ENCODE measurements around the gene LILRA1. TPM values are rescaled to one million over a fixed set of nuclear protein-coding genes. Genes with fewer than 3 reads are reported as not detected.
"Not testable (repeated sequence)": the region's sequence is repeated elsewhere in the genome, so short reads cannot be mapped to it uniquely, and the experiment has no call there.

LILRA1 gene
- total and polyA plus RNA-seq, 2 of the 13 experiments (the other 11 are each of a cell fraction or from before 2014, with no cell fraction given): not detected

GRCh38 chr19:54594737-54595136, 1.3 kb downstream of the LILRA1 start:
- H3K4me3 ChIP-seq (replicated peaks in 1 of 3; ENCODE audit: insufficient read depth in 1 of 3, low read depth in 2 of 3, low read length in 3 of 3): no peak overlapping the region
- H3K27ac ChIP-seq (ENCODE audit: extremely low read length, insufficient read depth, low read length): no peak overlapping the region
- POLR2A ChIA-PET: no interaction called here
- H3K79me2 ChIP-seq (ENCODE audit: insufficient read depth, low read length): no peaks in the 10 kb centered on the region
- FAIRE-seq: no peak
- BruUV-seq (replicated peaks): no TSS peak
- in situ Hi-C loops (cut with HindIII; ENCODE audit: extremely low pct_ligation_motif_present, low pct_unique_long_range_greater_than_20kb) (no loop called here), intact Hi-C loops (cut with micrococcal nuclease; ENCODE audit: unreplicated experiment) (no loop called here)
- no peak overlapping the region for H2AFZ ChIP-seq (ENCODE audit: low read length)
- H3K4me1 ChIP-seq (ENCODE audit: insufficient read depth, low read length): no peaks in the 10 kb centered on the region
- H3K4me2 ChIP-seq (ENCODE audit: low read depth, low read length): no peak overlapping the region
- DNase-seq (ENCODE audit: low spot score): no peak
- no peak for ATAC-seq
- no peaks in the 10 kb centered on the region for H4K20me1 ChIP-seq (ENCODE audit: insufficient read depth, low read length)
- H3K36me3 ChIP-seq (replicated peaks in 1 of 2; ENCODE audit: control insufficient read depth in 1 of 2, insufficient read depth in 2 of 2, low read length in 2 of 2): no peaks in the 10 kb centered on the region
- CTCF ChIA-PET (ENCODE audit: low intra/inter-chr PET ratio, low total read pairs): no interaction called here
- no peaks in the 10 kb centered on the region for H3K9me3 ChIP-seq (ENCODE audit: low read length)
- TF ChIP-seq ZNF550 (CRISPR knock-in tag; IDR thresholded peaks at IDR 0.05; ENCODE audit: borderline replicate concordance): no peak
- no peak for TF ChIP-seq GPN1 (CRISPR knock-in tag; IDR thresholded peaks at IDR 0.05; ENCODE audit: borderline replicate concordance)
- no peak for TF ChIP-seq ZNF776 (CRISPR knock-in tag; IDR thresholded peaks at IDR 0.05)
- no peak for TF ChIP-seq TAF15 (IDR thresholded peaks at IDR 0.05; ENCODE audit: low read depth, low read length, poor library complexity, severe bottlenecking)
- TF ChIP-seq FOXM1 (CRISPR knock-in tag; IDR thresholded peaks at IDR 0.05): no peak
- TF ChIP-seq, protein P1, sequence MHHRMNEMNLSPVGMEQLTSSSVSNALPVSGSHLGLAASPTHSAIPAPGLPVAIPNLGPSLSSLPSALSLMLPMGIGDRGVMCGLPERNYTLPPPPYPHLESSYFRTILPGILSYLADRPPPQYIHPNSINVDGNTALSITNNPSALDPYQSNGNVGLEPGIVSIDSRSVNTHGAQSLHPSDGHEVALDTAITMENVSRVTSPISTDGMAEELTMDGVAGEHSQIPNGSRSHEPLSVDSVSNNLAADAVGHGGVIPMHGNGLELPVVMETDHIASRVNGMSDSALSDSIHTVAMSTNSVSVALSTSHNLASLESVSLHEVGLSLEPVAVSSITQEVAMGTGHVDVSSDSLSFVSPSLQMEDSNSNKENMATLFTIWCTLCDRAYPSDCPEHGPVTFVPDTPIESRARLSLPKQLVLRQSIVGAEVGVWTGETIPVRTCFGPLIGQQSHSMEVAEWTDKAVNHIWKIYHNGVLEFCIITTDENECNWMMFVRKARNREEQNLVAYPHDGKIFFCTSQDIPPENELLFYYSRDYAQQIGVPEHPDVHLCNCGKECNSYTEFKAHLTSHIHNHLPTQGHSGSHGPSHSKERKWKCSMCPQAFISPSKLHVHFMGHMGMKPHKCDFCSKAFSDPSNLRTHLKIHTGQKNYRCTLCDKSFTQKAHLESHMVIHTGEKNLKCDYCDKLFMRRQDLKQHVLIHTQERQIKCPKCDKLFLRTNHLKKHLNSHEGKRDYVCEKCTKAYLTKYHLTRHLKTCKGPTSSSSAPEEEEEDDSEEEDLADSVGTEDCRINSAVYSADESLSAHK (CRISPR knock-in tag; IDR thresholded peaks at IDR 0.05; ENCODE audit: borderline replicate concordance): no peak
- no peak for TF ChIP-seq U2AF2 (IDR thresholded peaks at IDR 0.05; ENCODE audit: low read depth, low read length)
- no peak for TF ChIP-seq ZNF549 (CRISPR knock-in tag; IDR thresholded peaks at IDR 0.05)
- TF ChIP-seq IRF1 (CRISPR knock-in tag; IDR thresholded peaks at IDR 0.05; ENCODE audit: low read depth): no peak
- no CpG with 5 or more reads among the region's 5 CpGs for WGBS (ENCODE audit: low lambda C conversion rate)
- H3K27me3 ChIP-seq (ENCODE audit: control insufficient read depth in 1 of 2, insufficient read depth in 2 of 2, low read length in 2 of 2): peaks cover 5 to 18% of the 10 kb centered on the region in 2 experiments; a peak in 4 of 5 replicates
- H3K9ac ChIP-seq (ENCODE audit: insufficient read depth, low read depth, low read length): no peak overlapping the region

- BruUV-seq (replicated peaks); H2AFZ ChIP-seq (ENCODE audit: low read length); H3K36me3 ChIP-seq (replicated peaks in 1 of 2; ENCODE audit: control insufficient read depth in 1 of 2, insufficient read depth in 2 of 2, low read length in 2 of 2); DNase-seq (ENCODE audit: low spot score); H3K9me3 ChIP-seq (ENCODE audit: low read length); ATAC-seq; H3K4me1 ChIP-seq (ENCODE audit: insufficient read depth, low read length); intact Hi-C loops (cut with micrococcal nuclease; ENCODE audit: unreplicated experiment); POLR2A ChIA-PET; H3K4me3 ChIP-seq (replicated peaks in 1 of 3; ENCODE audit: insufficient read depth in 1 of 3, low read depth in 2 of 3, low read length in 3 of 3); H3K9ac ChIP-seq (ENCODE audit: insufficient read depth, low read depth, low read length); H3K4me2 ChIP-seq (ENCODE audit: low read depth, low read length); in situ Hi-C loops (cut with HindIII; ENCODE audit: extremely low pct_ligation_motif_present, low pct_unique_long_range_greater_than_20kb); CTCF ChIA-PET (ENCODE audit: low intra/inter-chr PET ratio, low total read pairs); H3K27ac ChIP-seq (ENCODE audit: extremely low read length, insufficient read depth, low read length); H4K20me1 ChIP-seq (ENCODE audit: insufficient read depth, low read length); FAIRE-seq; H3K79me2 ChIP-seq (ENCODE audit: insufficient read depth, low read length): not testable (repeated sequence)
- peaks cover 3 to 18% of the 10 kb centered on the region in 2 experiments; a peak in 4 of 5 replicates for H3K27me3 ChIP-seq (ENCODE audit: control insufficient read depth in 1 of 2, insufficient read depth in 2 of 2, low read length in 2 of 2)
- 8% methylated on average over 17 of the region's 26 CpGs for WGBS (ENCODE audit: low lambda C conversion rate)
Observed at GRCh38 chr19:54595680-54596436, 2.4 kb downstream of the LILRA1 start.

Data from HepG2 (cell line).